Caco-2 (cell line): ENCODE results near the gene DNM1L. TPM values are rescaled to one million over a fixed set of nuclear protein-coding genes. Genes with fewer than 3 reads are reported as not detected.

Experiments used
- BruUV-seq: library from RNA; stranded (reverse); fragments of 400-500 nt; replicated peaks from 2 replicates; lab custom pipeline; 2021; lab: Mats Ljungman, UMichigan
- CTCF ChIA-PET: fragments of 300-600 bp; sonication (Branson Sonifier 250); formaldehyde crosslinking; loops from one replicate; lab custom pipeline; 2022; ENCODE audit warnings: antibody characterized with exemption; lab: Charles Lee
- POLR2A ChIA-PET: fragments of 300-600 bp; sonication (Branson Sonifier 250); formaldehyde crosslinking; loops from one replicate; lab custom pipeline; 2022; ENCODE audit warnings: antibody characterized with exemption; lab: Charles Lee
- DNase-seq, 2 experiments: peaks; one replicate each; pipeline versions ENCODE4 v3.0.0 to v3.0.0-alpha.2; 2020 to 2022
- H3K27me3 ChIP-seq: replicated peaks from 2 replicates; pipeline ENCODE4 v1.6.0; 2011; ENCODE audit warnings: low read length; ENCODE audit not compliant: control insufficient read depth, insufficient read depth
- H3K36me3 ChIP-seq: 2 replicates; pipeline ENCODE4 v1.5.1; 2011; ENCODE audit warnings: low read length; ENCODE audit not compliant: control insufficient read depth, insufficient read depth
- H3K4me1 ChIP-seq: fragments of 250-450 bp; sonication (Bioruptor Pico); 2 replicates; pipeline ENCODE4 v1.5.1; 2020; ENCODE audit warnings: mild to moderate bottlenecking
- H3K4me3 ChIP-seq: 2 replicates; pipeline ENCODE4 v1.5.1; 2011; ENCODE audit warnings: low read depth, mild to moderate bottlenecking, control low read depth, low read length
- H3K9me3 ChIP-seq: fragments of 250-450 bp; sonication (Bioruptor Pico); 2 replicates; pipeline ENCODE4 v1.5.1; 2020; ENCODE audit warnings: mild to moderate bottlenecking, moderate library complexity
- H3K27ac Mint-ChIP-seq: one replicate; pipeline ENCODE4 v1.8.0; 2022; ENCODE audit warnings: mixed read lengths; ENCODE audit not compliant: unreplicated experiment
- H3K27me3 Mint-ChIP-seq: one replicate; pipeline ENCODE4 v1.8.0; 2022; ENCODE audit warnings: mixed read lengths; ENCODE audit not compliant: insufficient read depth, unreplicated experiment
- H3K36me3 Mint-ChIP-seq: one replicate; pipeline ENCODE4 v1.8.0; 2022; ENCODE audit warnings: mild to moderate bottlenecking, mixed read lengths; ENCODE audit not compliant: insufficient read depth, unreplicated experiment
- H3K4me1 Mint-ChIP-seq: one replicate; pipeline ENCODE4 v1.8.0; 2022; ENCODE audit warnings: low read depth, mixed read lengths; ENCODE audit not compliant: unreplicated experiment
- H3K4me3 Mint-ChIP-seq: one replicate; pipeline ENCODE4 v1.8.0; 2022; ENCODE audit warnings: mild to moderate bottlenecking, moderate library complexity, mixed read lengths; ENCODE audit not compliant: unreplicated experiment
- H3K9me3 Mint-ChIP-seq: one replicate; pipeline ENCODE4 v1.8.0; 2022; ENCODE audit warnings: mixed read lengths; ENCODE audit not compliant: unreplicated experiment
- intact Hi-C: fragments of 100-400 bp; cut with micrococcal nuclease; formaldehyde crosslinking; loops from one replicate; pipeline ENCODE4 v1.10.0; 2022; ENCODE audit not compliant: unreplicated experiment
- total RNA-seq: library from RNA; stranded (reverse); gene quantifications from 2 replicates; pipeline ENCODE4 v1.2.3, GENCODE V29; 2022
- TF ChIP-seq, protein P1 (sequence below), 2 experiments: fragments of 200-600 bp in 1 of 2; IDR thresholded peaks; 1 replicate in 1 of 2; 2 replicates in 1 of 2; pipeline versions ENCODE4 v1.5.1 to v1.8.0; 2011 to 2022; ENCODE audit warnings: antibody characterized with exemption in 1 of 2, control low read depth in 1 of 2, inconsistent platforms in 1 of 2, low read depth in 1 of 2, low read length in 1 of 2, mild to moderate bottlenecking in 1 of 2, moderate library complexity in 1 of 2; ENCODE audit not compliant: insufficient read depth in 1 of 2, severe bottlenecking in 1 of 2, unreplicated experiment in 1 of 2

The DNM1L gene
- total RNA-seq, 1 experiment from 2014 or later = 136 TPM

DNA sequence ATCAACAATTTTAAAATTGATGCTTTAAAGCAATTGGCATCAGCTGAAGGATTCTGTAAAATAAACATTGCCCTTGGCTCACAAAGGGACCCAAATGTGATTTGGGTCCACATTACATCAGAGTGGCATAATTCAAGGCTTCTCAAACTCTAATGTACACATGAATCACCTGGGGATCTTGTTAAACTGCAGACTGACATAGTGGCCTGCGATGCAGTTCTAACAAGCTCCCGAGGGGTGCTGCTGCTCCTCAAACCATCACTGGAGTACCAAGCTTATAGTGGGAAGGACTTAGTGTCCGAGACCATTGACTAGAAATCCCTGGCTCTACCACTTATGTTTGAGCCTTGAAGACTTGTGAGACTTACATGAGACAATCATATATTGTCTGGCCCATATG is 31.8 kb upstream of the DNM1L start:
- TF ChIP-seq, protein P1, sequence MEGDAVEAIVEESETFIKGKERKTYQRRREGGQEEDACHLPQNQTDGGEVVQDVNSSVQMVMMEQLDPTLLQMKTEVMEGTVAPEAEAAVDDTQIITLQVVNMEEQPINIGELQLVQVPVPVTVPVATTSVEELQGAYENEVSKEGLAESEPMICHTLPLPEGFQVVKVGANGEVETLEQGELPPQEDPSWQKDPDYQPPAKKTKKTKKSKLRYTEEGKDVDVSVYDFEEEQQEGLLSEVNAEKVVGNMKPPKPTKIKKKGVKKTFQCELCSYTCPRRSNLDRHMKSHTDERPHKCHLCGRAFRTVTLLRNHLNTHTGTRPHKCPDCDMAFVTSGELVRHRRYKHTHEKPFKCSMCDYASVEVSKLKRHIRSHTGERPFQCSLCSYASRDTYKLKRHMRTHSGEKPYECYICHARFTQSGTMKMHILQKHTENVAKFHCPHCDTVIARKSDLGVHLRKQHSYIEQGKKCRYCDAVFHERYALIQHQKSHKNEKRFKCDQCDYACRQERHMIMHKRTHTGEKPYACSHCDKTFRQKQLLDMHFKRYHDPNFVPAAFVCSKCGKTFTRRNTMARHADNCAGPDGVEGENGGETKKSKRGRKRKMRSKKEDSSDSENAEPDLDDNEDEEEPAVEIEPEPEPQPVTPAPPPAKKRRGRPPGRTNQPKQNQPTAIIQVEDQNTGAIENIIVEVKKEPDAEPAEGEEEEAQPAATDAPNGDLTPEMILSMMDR (IDR thresholded peaks at IDR 0.05; ENCODE audit: insufficient read depth in 1 of 2, low read depth in 1 of 2, low read length in 1 of 2, severe bottlenecking in 1 of 2, unreplicated experiment in 1 of 2) = no peak
- H3K4me1 Mint-ChIP-seq = peaks cover 7% of the 10 kb centered on the region
- POLR2A ChIA-PET = no interaction called here
- CTCF ChIA-PET = interaction anchor here (0.9 kb wide), 1 partner anchor 25 kb away, joined by 3 read pairs; no protein-coding TSS in a partner anchor
- no peaks in the 10 kb centered on the region for H3K9me3 Mint-ChIP-seq
- no peaks in the 10 kb centered on the region for H3K27me3 Mint-ChIP-seq
- intact Hi-C loops = loop anchor here (2.0 kb wide), 1 partner anchor 16 kb away; no protein-coding TSS in a partner anchor
- BruUV-seq = no TSS peak
- H3K4me3 ChIP-seq = no peak overlapping the region
- H3K4me1 ChIP-seq = no peaks in the 10 kb centered on the region
- DNase-seq = no peak
- peaks cover 21% of the 10 kb centered on the region for H3K36me3 Mint-ChIP-seq
- no peaks in the 10 kb centered on the region for H3K9me3 ChIP-seq
- no peak overlapping the region for H3K27ac Mint-ChIP-seq
- H3K36me3 ChIP-seq = no peaks in the 10 kb centered on the region; the same call in 1 of the 2 replicates
- H3K4me3 Mint-ChIP-seq = no peak overlapping the region
- H3K27me3 ChIP-seq = no peaks in the 10 kb centered on the region

DNA sequence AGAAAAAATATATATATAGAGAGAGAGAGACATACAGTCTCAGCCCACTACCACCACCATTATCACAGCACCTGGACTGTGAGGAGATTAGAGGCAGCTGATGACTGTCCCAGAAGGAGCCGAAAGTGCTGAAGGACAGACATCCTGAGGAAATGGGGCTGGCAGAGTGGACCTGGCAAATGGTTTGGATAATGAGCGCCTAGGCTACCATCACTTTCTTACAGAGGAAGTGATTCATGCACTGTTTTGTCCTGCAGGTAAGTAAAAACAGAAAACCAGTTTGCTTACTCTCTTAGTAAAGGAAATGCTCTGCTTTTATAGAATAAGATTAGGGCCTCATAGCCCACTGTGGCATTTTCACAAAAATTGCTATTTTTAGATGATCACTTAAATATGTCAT is 28.6 kb upstream of the DNM1L start:
- DNase-seq = no peak
- ChIA-PET POLR2A (no interaction called here), CTCF (interaction anchor here (0.6 kb wide), 1 partner anchor 10 kb away, joined by 4 read pairs; no protein-coding TSS in a partner anchor)
- no peak overlapping the region for H3K4me3 Mint-ChIP-seq
- no TSS peak for BruUV-seq
- no peaks in the 10 kb centered on the region for H3K4me1 ChIP-seq
- intact Hi-C loops = loop anchor here (10.0 kb wide), 1 partner anchor 116 kb away; no protein-coding TSS in a partner anchor
- H3K36me3 Mint-ChIP-seq = peaks cover 16% of the 10 kb centered on the region
- TF ChIP-seq, protein P1 (IDR thresholded peaks at IDR 0.05; ENCODE audit: insufficient read depth in 1 of 2, low read depth in 1 of 2, low read length in 1 of 2, severe bottlenecking in 1 of 2, unreplicated experiment in 1 of 2) = no peak
- no peaks in the 10 kb centered on the region for H3K27me3 ChIP-seq
- H3K9me3 ChIP-seq = no peaks in the 10 kb centered on the region
- H3K9me3 Mint-ChIP-seq = no peaks in the 10 kb centered on the region
- H3K36me3 ChIP-seq = no peaks in the 10 kb centered on the region; the same call in 1 of the 2 replicates
- H3K27me3 Mint-ChIP-seq = no peaks in the 10 kb centered on the region
- H3K4me1 Mint-ChIP-seq = peaks cover 7% of the 10 kb centered on the region
- no peak overlapping the region for H3K27ac Mint-ChIP-seq
- no peak overlapping the region for H3K4me3 ChIP-seq

DNA sequence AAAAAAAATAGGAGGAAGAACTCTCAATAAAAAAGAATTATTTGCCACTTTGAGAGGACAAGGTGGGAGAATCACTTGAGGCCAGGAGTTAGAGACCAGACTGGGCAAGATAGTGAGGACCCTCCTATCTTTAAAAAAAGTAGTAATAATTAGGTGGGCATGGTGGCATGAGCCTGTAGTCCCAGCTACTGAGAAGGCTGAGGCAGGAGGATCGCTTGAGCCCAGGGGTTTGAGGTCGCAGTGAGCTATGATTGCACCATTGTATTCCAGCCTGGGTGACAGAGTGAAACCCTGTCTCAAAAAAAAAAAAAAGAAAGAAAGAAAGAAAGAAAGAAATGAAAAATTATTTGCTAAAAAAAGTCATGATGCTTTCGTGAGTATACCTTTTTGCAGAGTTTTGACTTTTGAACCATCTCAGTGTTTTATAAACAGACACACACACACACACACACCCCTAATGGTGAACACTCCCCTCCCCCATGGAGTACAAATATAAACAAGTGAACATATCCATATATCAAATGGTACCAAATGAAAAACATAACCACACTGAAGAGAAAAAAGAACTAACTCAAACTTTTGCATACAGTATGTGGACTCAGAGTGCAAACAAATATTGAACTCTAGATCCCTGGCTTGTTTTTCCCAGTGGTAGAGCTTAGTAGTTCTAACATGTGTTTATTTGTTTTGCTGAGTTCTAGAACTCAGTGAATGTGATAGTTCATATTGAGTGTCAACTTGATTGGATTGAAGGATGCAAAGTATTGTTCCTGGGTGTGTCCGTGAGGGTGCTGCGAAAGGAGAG is 27.7 kb upstream of the DNM1L start:
- H3K4me1 Mint-ChIP-seq = peaks cover 7% of the 10 kb centered on the region
- intact Hi-C loops = loop anchor here (10.0 kb wide), 1 partner anchor 117 kb away; no protein-coding TSS in a partner anchor

More for the DNA sequence above, 27.7 kb upstream of the DNM1L start:
- Histone ChIP-seq H3K4me1 (no peaks in the 10 kb centered on the region), H3K9me3 (no peaks in the 10 kb centered on the region), H3K36me3 (no peaks in the 10 kb centered on the region), H3K4me3 (no peak overlapping the region), H3K27me3 (no peaks in the 10 kb centered on the region)
- TF ChIP-seq, protein P1 (IDR thresholded peaks at IDR 0.05; ENCODE audit: insufficient read depth in 1 of 2, low read depth in 1 of 2, low read length in 1 of 2, severe bottlenecking in 1 of 2, unreplicated experiment in 1 of 2) = no peak
- Mint-ChIP-seq H3K27ac (no peak overlapping the region), H3K9me3 (no peaks in the 10 kb centered on the region), H3K27me3 (no peaks in the 10 kb centered on the region), H3K4me3 (no peak overlapping the region), H3K36me3 (peaks cover 12% of the 10 kb centered on the region)
- CTCF ChIA-PET = interaction anchor here (0.6 to 0.9 kb wide), 2 partner anchors 16 to 20 kb away, joined by 3 read pairs; no protein-coding TSS in a partner anchor
- BruUV-seq = no TSS peak
- DNase-seq = no peak
- POLR2A ChIA-PET = no interaction called here
